ENCODE data around the gene GATAD2A. TPM values are rescaled to one million over a fixed set of nuclear protein-coding genes. Genes with fewer than 3 reads are reported as not detected.

GATAD2A gene
- total and polyA plus RNA-seq, 10 of the 15 experiments (the other 5 are each of a cell fraction or from before 2014, with no cell fraction given): 2.6 to 173 (median 32.0) TPM

DNA sequence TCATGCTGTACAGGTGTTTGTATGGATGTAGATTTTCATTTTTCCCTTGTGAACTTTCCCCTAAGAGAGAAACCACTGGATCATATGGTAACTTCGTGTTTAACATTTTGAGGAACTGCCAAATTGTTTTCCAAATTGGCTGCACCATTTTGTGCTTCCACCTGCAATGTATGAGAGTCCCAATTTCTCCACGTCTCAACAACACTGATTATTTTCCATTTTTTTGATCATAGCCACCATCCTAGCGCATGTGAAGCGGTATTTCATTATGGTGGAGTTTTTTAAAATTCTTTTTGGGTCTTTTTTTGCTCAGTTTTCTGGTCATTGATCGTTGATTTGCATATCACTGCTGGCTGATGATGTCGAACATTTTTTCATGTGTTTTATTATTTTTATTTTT is 115.5 kb downstream of the GATAD2A start:
- Histone ChIP-seq H3K27me3 (replicated peaks in 1 of 2; ENCODE audit: control insufficient read depth in 2 of 2, insufficient read depth in 2 of 2, low read length in 1 of 2) (no peaks in the 10 kb centered on the region), H3K27ac (ENCODE audit: control insufficient read depth, insufficient read depth) (no peak overlapping the region), H3K36me3 (ENCODE audit: control insufficient read depth in 2 of 2, insufficient read depth in 2 of 2, low read length in 1 of 2) (peaks cover 8 to 9% of the 10 kb centered on the region in 2 experiments; a peak in 3 of 4 replicates), H3K79me2 (ENCODE audit: control insufficient read depth, insufficient read depth, low read length) (peaks cover 64% of the 10 kb centered on the region), H4K20me1 (ENCODE audit: control insufficient read depth, insufficient read depth) (no peaks in the 10 kb centered on the region), H3K9me3 (replicated peaks; ENCODE audit: control insufficient read depth, insufficient read depth, low read length) (peaks cover 2% of the 10 kb centered on the region; the same call in 1 of the 3 replicates), H3K4me3 (no peak overlapping the region), H2AFZ (ENCODE audit: control insufficient read depth, low read depth, low read length) (no peak overlapping the region), H3K4me1 (ENCODE audit: control insufficient read depth, insufficient read depth, low read length) (peaks cover 35% of the 10 kb centered on the region), H3K4me2 (ENCODE audit: control insufficient read depth, insufficient read depth) (no peak overlapping the region), H3K9ac (ENCODE audit: control insufficient read depth, insufficient read depth, low read length) (no peak overlapping the region)
- ChIA-PET SMC1A (ENCODE audit: uncharacterized antibody, unreplicated experiment) (no interaction called here), RAD21 (ENCODE audit: unreplicated experiment) (no interaction called here), POLR2A (interaction anchor here (0.6 kb wide), 1 partner anchor 194 kb away, joined by 3 read pairs; no protein-coding TSS in a partner anchor), CTCF (no interaction called here)
- intact Hi-C loops (cut with micrococcal nuclease; ENCODE audit: unreplicated experiment) (no loop called here), in situ Hi-C loops (cut with MboI) (loop anchor here (10.0 kb wide), 1 partner anchor 254 kb away; no protein-coding TSS in a partner anchor)
- DNase-seq (ENCODE audit: low read depth, low spot score) (no peak), ATAC-seq (no peak), FAIRE-seq (no peak)
- TF ChIP-seq PAX5 (IDR thresholded peaks at IDR 0.05; ENCODE audit: borderline replicate concordance, low read depth, low read length): no peak
- TF ChIP-seq, protein P1, sequence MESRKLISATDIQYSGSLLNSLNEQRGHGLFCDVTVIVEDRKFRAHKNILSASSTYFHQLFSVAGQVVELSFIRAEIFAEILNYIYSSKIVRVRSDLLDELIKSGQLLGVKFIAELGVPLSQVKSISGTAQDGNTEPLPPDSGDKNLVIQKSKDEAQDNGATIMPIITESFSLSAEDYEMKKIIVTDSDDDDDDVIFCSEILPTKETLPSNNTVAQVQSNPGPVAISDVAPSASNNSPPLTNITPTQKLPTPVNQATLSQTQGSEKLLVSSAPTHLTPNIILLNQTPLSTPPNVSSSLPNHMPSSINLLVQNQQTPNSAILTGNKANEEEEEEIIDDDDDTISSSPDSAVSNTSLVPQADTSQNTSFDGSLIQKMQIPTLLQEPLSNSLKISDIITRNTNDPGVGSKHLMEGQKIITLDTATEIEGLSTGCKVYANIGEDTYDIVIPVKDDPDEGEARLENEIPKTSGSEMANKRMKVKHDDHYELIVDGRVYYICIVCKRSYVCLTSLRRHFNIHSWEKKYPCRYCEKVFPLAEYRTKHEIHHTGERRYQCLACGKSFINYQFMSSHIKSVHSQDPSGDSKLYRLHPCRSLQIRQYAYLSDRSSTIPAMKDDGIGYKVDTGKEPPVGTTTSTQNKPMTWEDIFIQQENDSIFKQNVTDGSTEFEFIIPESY (IDR thresholded peaks at IDR 0.05): 0 out of 2 replicates have a peak, but pooled peaks have one; percentile 43
- WGBS (ENCODE audit: insufficient coverage, insufficient replicate concordance, low lambda C conversion rate, missing lambda C conversion rate): 61% methylated on average over 6 of the region's 6 CpGs
- BruUV-seq (replicated peaks): TSS peak; percentile 9

DNA sequence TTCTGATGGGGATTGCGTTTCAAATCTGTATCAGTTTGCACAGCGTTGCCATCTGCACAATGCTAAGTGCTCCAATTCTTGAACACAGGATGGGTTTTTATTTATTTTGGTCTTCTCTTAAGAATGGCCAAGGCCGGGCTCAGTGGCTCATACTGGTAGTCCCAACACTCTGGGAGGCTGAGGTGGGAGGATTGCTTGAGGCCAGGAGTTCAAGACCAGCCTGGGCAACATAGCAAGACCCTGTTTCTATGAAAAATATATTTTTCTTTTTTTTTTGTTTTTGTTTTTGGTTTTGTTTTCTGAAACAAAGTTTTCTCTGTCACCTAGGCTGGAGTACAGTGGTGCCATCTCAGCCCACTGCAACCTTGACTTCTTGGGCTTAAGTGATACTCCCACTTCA is 117.7 kb downstream of the GATAD2A start:
- no peak overlapping the region for H3K27ac ChIP-seq (ENCODE audit: control insufficient read depth, insufficient read depth)
- H3K36me3 ChIP-seq (ENCODE audit: control insufficient read depth in 2 of 2, insufficient read depth in 2 of 2, low read length in 1 of 2): peaks cover 9 to 21% of the 10 kb centered on the region in 2 experiments; a peak in 3 of 4 replicates
- H3K9me3 ChIP-seq (replicated peaks; ENCODE audit: control insufficient read depth, insufficient read depth, low read length): peaks cover 2% of the 10 kb centered on the region; the same call in 1 of the 3 replicates
- ChIA-PET SMC1A (ENCODE audit: uncharacterized antibody, unreplicated experiment) (interaction anchor here (1.5 kb wide), 1 partner anchor 118 kb away, joined by 3 read pairs; the partner anchor contains the start of gene GATAD2A), RAD21 (ENCODE audit: unreplicated experiment) (no interaction called here), CTCF (interaction anchor here (3.2 kb wide), 1 partner anchor 9 kb away, joined by 13 read pairs; no protein-coding TSS in a partner anchor), POLR2A (no interaction called here)
- H3K4me1 ChIP-seq (ENCODE audit: control insufficient read depth, insufficient read depth, low read length): peaks cover 38% of the 10 kb centered on the region
- H3K27me3 ChIP-seq (replicated peaks in 1 of 2; ENCODE audit: control insufficient read depth in 2 of 2, insufficient read depth in 2 of 2, low read length in 1 of 2): no peaks in the 10 kb centered on the region
- H3K4me3 ChIP-seq: no peak overlapping the region
- in situ Hi-C loops (cut with MboI) (loop anchor here (10.0 kb wide), 1 partner anchor 252 kb away; no protein-coding TSS in a partner anchor), intact Hi-C loops (cut with micrococcal nuclease; ENCODE audit: unreplicated experiment) (no loop called here)
- H3K79me2 ChIP-seq (ENCODE audit: control insufficient read depth, insufficient read depth, low read length): peaks cover 46% of the 10 kb centered on the region
- H4K20me1 ChIP-seq (ENCODE audit: control insufficient read depth, insufficient read depth): no peaks in the 10 kb centered on the region
- no peak overlapping the region for H3K9ac ChIP-seq (ENCODE audit: control insufficient read depth, insufficient read depth, low read length)
- WGBS (ENCODE audit: insufficient coverage, insufficient replicate concordance, low lambda C conversion rate, missing lambda C conversion rate): 78% methylated on average over 3 of the region's 3 CpGs
- no peak for ATAC-seq
- no peak for FAIRE-seq
- H3K4me2 ChIP-seq (ENCODE audit: control insufficient read depth, insufficient read depth): no peak overlapping the region
- no TSS peak for BruUV-seq (replicated peaks)
- no peak overlapping the region for H2AFZ ChIP-seq (ENCODE audit: control insufficient read depth, low read depth, low read length)
- no peak for DNase-seq (ENCODE audit: low read depth, low spot score)
- TF ChIP-seq, protein P2, sequence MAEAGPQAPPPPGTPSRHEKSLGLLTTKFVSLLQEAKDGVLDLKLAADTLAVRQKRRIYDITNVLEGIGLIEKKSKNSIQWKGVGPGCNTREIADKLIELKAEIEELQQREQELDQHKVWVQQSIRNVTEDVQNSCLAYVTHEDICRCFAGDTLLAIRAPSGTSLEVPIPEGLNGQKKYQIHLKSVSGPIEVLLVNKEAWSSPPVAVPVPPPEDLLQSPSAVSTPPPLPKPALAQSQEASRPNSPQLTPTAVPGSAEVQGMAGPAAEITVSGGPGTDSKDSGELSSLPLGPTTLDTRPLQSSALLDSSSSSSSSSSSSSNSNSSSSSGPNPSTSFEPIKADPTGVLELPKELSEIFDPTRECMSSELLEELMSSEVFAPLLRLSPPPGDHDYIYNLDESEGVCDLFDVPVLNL (IDR thresholded peaks at IDR 0.05; ENCODE audit: low read depth, low read length): no peak
- TF ChIP-seq, protein P3, sequence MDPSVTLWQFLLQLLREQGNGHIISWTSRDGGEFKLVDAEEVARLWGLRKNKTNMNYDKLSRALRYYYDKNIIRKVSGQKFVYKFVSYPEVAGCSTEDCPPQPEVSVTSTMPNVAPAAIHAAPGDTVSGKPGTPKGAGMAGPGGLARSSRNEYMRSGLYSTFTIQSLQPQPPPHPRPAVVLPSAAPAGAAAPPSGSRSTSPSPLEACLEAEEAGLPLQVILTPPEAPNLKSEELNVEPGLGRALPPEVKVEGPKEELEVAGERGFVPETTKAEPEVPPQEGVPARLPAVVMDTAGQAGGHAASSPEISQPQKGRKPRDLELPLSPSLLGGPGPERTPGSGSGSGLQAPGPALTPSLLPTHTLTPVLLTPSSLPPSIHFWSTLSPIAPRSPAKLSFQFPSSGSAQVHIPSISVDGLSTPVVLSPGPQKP (IDR thresholded peaks at IDR 0.05; ENCODE audit: low read depth, low read length): no peak
- TF ChIP-seq POLR2AphosphoS2 (IDR thresholded peaks at IDR 0.05; ENCODE audit: low read depth, low read length): no peak
- TF ChIP-seq BMI1 (IDR thresholded peaks at IDR 0.05; ENCODE audit: borderline replicate concordance): no peak
- TF ChIP-seq, protein P4, sequence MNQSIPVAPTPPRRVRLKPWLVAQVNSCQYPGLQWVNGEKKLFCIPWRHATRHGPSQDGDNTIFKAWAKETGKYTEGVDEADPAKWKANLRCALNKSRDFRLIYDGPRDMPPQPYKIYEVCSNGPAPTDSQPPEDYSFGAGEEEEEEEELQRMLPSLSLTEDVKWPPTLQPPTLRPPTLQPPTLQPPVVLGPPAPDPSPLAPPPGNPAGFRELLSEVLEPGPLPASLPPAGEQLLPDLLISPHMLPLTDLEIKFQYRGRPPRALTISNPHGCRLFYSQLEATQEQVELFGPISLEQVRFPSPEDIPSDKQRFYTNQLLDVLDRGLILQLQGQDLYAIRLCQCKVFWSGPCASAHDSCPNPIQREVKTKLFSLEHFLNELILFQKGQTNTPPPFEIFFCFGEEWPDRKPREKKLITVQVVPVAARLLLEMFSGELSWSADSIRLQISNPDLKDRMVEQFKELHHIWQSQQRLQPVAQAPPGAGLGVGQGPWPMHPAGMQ (IDR thresholded peaks at IDR 0.05; ENCODE audit: borderline replicate concordance): no peak
- no peak for TF ChIP-seq GABPA (IDR thresholded peaks at IDR 0.05; ENCODE audit: low read depth)
- no peak for TF ChIP-seq SMARCA5 (IDR thresholded peaks at IDR 0.05)
- TF ChIP-seq ZNF384 (IDR thresholded peaks at IDR 0.05; ENCODE audit: borderline replicate concordance, low read depth, low read length): no peak
- TF ChIP-seq ZZZ3 (IDR thresholded peaks at IDR 0.05; ENCODE audit: control insufficient read depth, insufficient read length, low read depth): no peak

All from GM12878 (cell line).